OCI-LY7 (cell line): ENCODE measurements around the gene EDC3. TPM values are rescaled to one million over a fixed set of nuclear protein-coding genes. Genes with fewer than 3 reads are reported as not detected.

Experiments used
- BruUV-seq: library from RNA; stranded (reverse); fragments of 400-500 nt; replicated peaks from 2 replicates; lab custom pipeline; 2021; lab: Mats Ljungman, UMichigan
- CTCF ChIA-PET: fragments of 300-600 bp; sonication (Branson Sonifier 250); formaldehyde crosslinking; loops from one replicate; lab custom pipeline; 2022; ENCODE audit warnings: antibody characterized with exemption; ENCODE audit not compliant: unreplicated experiment; lab: Charles Lee
- POLR2A ChIA-PET: fragments of 300-600 bp; sonication (Branson Sonifier 250); formaldehyde crosslinking; loops from one replicate; lab custom pipeline; 2022; ENCODE audit warnings: antibody characterized with exemption; lab: Charles Lee
- DNase-seq: peaks from one replicate; pipeline ENCODE4 v3.0.0-alpha.2; 2015; ENCODE audit warnings: low spot score
- H2AFZ ChIP-seq: fragments of 200-600 bp; sonication (generic), shearing (Covaris generic); 2 replicates; pipeline ENCODE4 v1.6.1; 2014; ENCODE audit warnings: mild to moderate bottlenecking, antibody characterized with exemption, low read length, moderate library complexity
- H3K27ac ChIP-seq: fragments of 200-600 bp; sonication (generic); 2 replicates; pipeline ENCODE4 v1.5.1; 2014; ENCODE audit warnings: mixed run types, low read depth, mild to moderate bottlenecking, moderate library complexity, low read length, inconsistent platforms; ENCODE audit not compliant: poor library complexity, severe bottlenecking
- H3K36me3 ChIP-seq: fragments of 200-600 bp; sonication (generic); 2 replicates; pipeline ENCODE4 v1.6.1; 2014; ENCODE audit warnings: mild to moderate bottlenecking, antibody characterized with exemption, low read length, moderate library complexity, mixed read lengths; ENCODE audit not compliant: insufficient read depth
- H3K4me1 ChIP-seq: fragments of 200-600 bp; sonication (generic); 2 replicates; pipeline ENCODE4 v1.5.1; 2014; ENCODE audit warnings: mild to moderate bottlenecking, low read length; ENCODE audit not compliant: insufficient read depth, poor library complexity, severe bottlenecking
- H3K4me2 ChIP-seq: fragments of 200-600 bp; sonication (generic); 2 replicates; pipeline ENCODE4 v1.6.1; 2014; ENCODE audit warnings: mild to moderate bottlenecking, low read length
- H3K4me3 ChIP-seq: fragments of 200-600 bp; sonication (generic); 2 replicates; pipeline ENCODE4 v1.5.1; 2014; ENCODE audit warnings: mild to moderate bottlenecking, low read depth, low read length; ENCODE audit not compliant: poor library complexity, severe bottlenecking
- H3K79me2 ChIP-seq: fragments of 200-600 bp; sonication (generic); 2 replicates; pipeline ENCODE4 v1.6.1; 2016; ENCODE audit warnings: low read depth, mild to moderate bottlenecking, low read length, moderate library complexity, mixed read lengths; ENCODE audit not compliant: insufficient read depth
- H3K9me2 ChIP-seq: fragments of 200-600 bp; sonication (generic); 2 replicates; pipeline ENCODE4 v1.6.1; 2016; ENCODE audit warnings: mild to moderate bottlenecking, low read length, mixed read lengths; ENCODE audit not compliant: insufficient read depth
- H3K9me3 ChIP-seq: fragments of 200-600 bp; sonication (generic); 2 replicates; pipeline ENCODE4 v1.6.1; 2014; ENCODE audit warnings: mild to moderate bottlenecking, mixed run types, low read length, mixed read lengths
- H4K20me1 ChIP-seq: fragments of 200-600 bp; sonication (generic); 2 replicates; pipeline ENCODE4 v1.6.1; 2014; ENCODE audit warnings: mild to moderate bottlenecking, antibody characterized with exemption, low read length, moderate library complexity, mixed read lengths; ENCODE audit not compliant: insufficient read depth
- EZH2phosphoT487 ChIP-seq: fragments of 200-600 bp; sonication (generic); IDR thresholded peaks from 2 replicates; pipeline ENCODE4 v1.6.1; 2018; ENCODE audit warnings: low read depth, borderline replicate concordance, mild to moderate bottlenecking, mixed run types, antibody characterized with exemption, low read length, moderate library complexity, mixed read lengths
- intact Hi-C: fragments of 100-400 bp; cut with micrococcal nuclease; formaldehyde crosslinking; loops from one replicate; pipeline ENCODE4 v1.10.0; 2022; ENCODE audit not compliant: unreplicated experiment
- total RNA-seq, 2 experiments: library from RNA; depleted of rRNA in 1 of 2; stranded (reverse); fragments of >200 nt in 1 of 2; shearing (Covaris generic) in 1 of 2; gene quantifications; 2 replicates each; pipeline ENCODE4 v1.2.3, GENCODE V29; 2014 to 2022
- TF ChIP-seq, protein P1 (sequence below): fragments of 200-600 bp; sonication (generic); conservative IDR thresholded peaks from 2 replicates; pipeline ENCODE4 v1.5.1; 2014; ENCODE audit warnings: mild to moderate bottlenecking, antibody characterized with exemption, low read length, moderate library complexity, mixed read lengths

The EDC3 gene
- total RNA-seq, 2 experiments from 2014 or later = 13.4 to 51.4 TPM

DNA sequence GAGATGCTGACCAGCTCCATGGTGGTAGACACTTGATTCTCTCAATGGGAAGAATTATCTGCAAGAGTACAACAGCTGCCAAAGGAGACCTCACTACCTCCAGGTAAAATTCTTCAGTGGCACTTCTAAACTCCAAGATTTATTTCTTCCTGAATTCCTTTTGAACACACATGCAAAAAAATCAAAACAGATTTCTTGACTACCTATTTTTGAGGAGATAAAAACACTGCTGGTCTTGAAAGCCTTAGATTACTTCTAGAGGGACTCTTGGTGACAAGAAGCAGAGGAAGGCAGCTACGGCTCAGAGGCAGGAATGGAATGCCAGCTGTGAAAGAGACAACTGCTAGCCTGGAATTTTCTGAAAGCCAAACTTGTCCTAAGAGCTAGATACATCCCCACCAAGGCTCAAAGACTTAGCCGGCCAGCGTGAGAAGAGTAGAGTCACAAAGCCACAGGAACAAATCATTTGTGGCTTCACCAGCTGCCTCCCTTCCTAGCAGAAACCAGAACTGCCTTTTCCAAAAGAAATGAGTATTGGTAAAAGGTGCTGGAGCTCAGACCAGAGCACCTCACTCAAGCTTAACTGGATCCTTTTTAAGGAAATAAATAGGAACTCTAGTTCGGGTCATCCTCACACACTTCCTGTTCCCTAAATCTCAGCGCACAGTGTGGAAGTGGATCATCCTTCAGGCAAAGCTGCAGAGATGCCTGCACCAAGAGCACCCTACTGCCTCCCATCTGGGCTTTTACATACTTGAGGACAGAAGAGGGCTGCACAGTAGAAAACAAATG, 47.6 kb downstream of the EDC3 start:
- Histone ChIP-seq H3K4me2 (no peak overlapping the region), H4K20me1 (no peaks in the 10 kb centered on the region; the same call in 1 of the 2 replicates), H3K4me1 (no peaks in the 10 kb centered on the region), H3K9me2 (no peaks in the 10 kb centered on the region), H3K27ac (no peak overlapping the region), H3K79me2 (no peaks in the 10 kb centered on the region), H3K9me3 (no peaks in the 10 kb centered on the region), H2AFZ (no peak overlapping the region), H3K4me3 (no peak overlapping the region), H3K36me3 (peaks cover 33% of the 10 kb centered on the region)
- POLR2A ChIA-PET = interaction anchor here (0.8 to 1.2 kb wide), 2 partner anchors 15 to 122 kb away, joined by 3 to 6 read pairs; no protein-coding TSS in a partner anchor
- DNase-seq = no peak
- no peak for TF ChIP-seq EZH2phosphoT487
- TF ChIP-seq, protein P1, sequence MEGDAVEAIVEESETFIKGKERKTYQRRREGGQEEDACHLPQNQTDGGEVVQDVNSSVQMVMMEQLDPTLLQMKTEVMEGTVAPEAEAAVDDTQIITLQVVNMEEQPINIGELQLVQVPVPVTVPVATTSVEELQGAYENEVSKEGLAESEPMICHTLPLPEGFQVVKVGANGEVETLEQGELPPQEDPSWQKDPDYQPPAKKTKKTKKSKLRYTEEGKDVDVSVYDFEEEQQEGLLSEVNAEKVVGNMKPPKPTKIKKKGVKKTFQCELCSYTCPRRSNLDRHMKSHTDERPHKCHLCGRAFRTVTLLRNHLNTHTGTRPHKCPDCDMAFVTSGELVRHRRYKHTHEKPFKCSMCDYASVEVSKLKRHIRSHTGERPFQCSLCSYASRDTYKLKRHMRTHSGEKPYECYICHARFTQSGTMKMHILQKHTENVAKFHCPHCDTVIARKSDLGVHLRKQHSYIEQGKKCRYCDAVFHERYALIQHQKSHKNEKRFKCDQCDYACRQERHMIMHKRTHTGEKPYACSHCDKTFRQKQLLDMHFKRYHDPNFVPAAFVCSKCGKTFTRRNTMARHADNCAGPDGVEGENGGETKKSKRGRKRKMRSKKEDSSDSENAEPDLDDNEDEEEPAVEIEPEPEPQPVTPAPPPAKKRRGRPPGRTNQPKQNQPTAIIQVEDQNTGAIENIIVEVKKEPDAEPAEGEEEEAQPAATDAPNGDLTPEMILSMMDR = no peak
- BruUV-seq = no TSS peak
- CTCF ChIA-PET = no interaction called here
- intact Hi-C loops = no loop called here

DNA sequence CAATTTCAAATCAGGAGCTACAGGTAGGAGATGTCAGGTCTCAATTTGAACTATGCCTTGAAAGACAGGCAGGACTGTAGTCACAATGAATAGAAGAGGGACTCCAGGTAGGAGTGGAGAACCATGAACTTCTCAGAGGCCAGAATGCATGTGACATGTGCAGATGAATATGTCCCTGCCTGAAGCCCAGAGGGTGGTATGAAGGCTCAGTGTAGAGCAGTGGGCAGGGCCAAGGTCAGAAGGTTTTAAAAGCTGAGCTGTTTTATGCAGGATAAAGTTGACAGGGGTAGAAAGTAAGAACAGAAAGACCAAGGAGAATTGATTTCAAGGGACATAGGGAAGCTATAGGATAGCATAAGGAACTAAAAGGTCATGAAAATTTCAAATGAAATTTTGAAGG, 49.3 kb downstream of the EDC3 start:
- Histone ChIP-seq H3K36me3 (peaks cover 27% of the 10 kb centered on the region), H4K20me1 (no peaks in the 10 kb centered on the region; the same call in 1 of the 2 replicates), H3K4me3 (no peak overlapping the region), H3K4me1 (no peaks in the 10 kb centered on the region), H3K9me2 (no peaks in the 10 kb centered on the region), H3K4me2 (no peak overlapping the region), H3K79me2 (no peaks in the 10 kb centered on the region), H2AFZ (no peak overlapping the region), H3K9me3 (no peaks in the 10 kb centered on the region), H3K27ac (no peak overlapping the region)
- ChIA-PET POLR2A (interaction anchor here (1.3 kb wide), 1 partner anchor 30 kb away, joined by 3 read pairs; no protein-coding TSS in a partner anchor), CTCF (no interaction called here)
- BruUV-seq = no TSS peak
- no peak for DNase-seq
- TF ChIP-seq, protein P1 = no peak
- no peak for TF ChIP-seq EZH2phosphoT487
- intact Hi-C loops = no loop called here
